Adrenal gland (tissue), 12 donors: ENCODE results near the gene CLEC10A. TPM values are rescaled to one million over a fixed set of nuclear protein-coding genes. Genes with fewer than 3 reads are reported as not detected.

Experiments used
- DNase-seq, 7 donors: peaks; one replicate each; pipeline ENCODE4 v3.0.0-alpha.2; 2019 to 2020
- H3K27ac ChIP-seq, 5 donors: fragments of 200-600 bp; sonication (generic) in 4 of 5; 1 replicate in 3 of 5; 2 replicates in 2 of 5; pipeline versions ENCODE4 v1.5.1 to v1.8.0; 2016 to 2020; ENCODE audit warnings: mild to moderate bottlenecking in 1 of 5
- H3K27me3 ChIP-seq: fragments of 200-600 bp; 2 replicates; pipeline ENCODE4 v1.8.0; 2021
- H3K36me3 ChIP-seq, 2 donors: fragments of 200-600 bp; replicated peaks in 1 of 2; 1 replicate in 1 of 2; 2 replicates in 1 of 2; pipeline versions ENCODE4 v1.5.1 to v1.8.0; 2018 to 2022
- H3K4me1 ChIP-seq, 2 donors: fragments of 200-600 bp; replicated peaks in 1 of 2; 1 replicate in 1 of 2; 2 replicates in 1 of 2; pipeline versions ENCODE4 v1.5.1 to v1.8.0; 2018 to 2021
- H3K4me3 ChIP-seq, 4 donors: fragments of 200-600 bp; sonication (generic) in 3 of 4; one replicate each; pipeline ENCODE4 v1.5.1; 2016 to 2018
- H3K9me3 ChIP-seq, 3 donors: fragments of 200-600 bp; sonication (generic) in 1 of 3; replicated peaks in 1 of 3; 1 replicate in 2 of 3; 2 replicates in 1 of 3; pipeline versions ENCODE4 v1.5.1 to v1.8.0; 2016 to 2021
- POLR2A ChIP-seq, 2 donors: fragments of 450-650 bp; IDR thresholded peaks; one replicate each; pipeline ENCODE4 v1.6.1; 2017; ENCODE audit warnings: antibody characterized with exemption in 2 of 2, mild to moderate bottlenecking in 2 of 2, moderate library complexity in 1 of 2
- whole genome bisulfite sequencing, 4 donors: extraction: QIAGEN DNeasy Blood & Tissue Kit in 2 of 4; methylation state at CpG; one replicate each; pipeline versions ENCODE4 v1.1.5 to v1.1.7; 2013 to 2017; 5-methylcytosine and 5-hydroxymethylcytosine counted together
- intact Hi-C, 2 donors: fragments of 100-400 bp; cut with DNase I; formaldehyde crosslinking; loops; one replicate each; pipeline versions ENCODE4 v1.14.1 to v1.15.0; 2022 to 2023
- polyA plus RNA-seq, 3 donors: library from polyadenylated mRNA; stranded (reverse); fragments of 200-250 nt in 2 of 3; fragments of 350-450 nt in 1 of 3; fragmentation: Illumina TruSeq in 1 of 3; extraction: RNeasy Lipid Tissue Mini Kit (QIAGEN cat#74804) in 1 of 3; gene quantifications; one replicate each; pipeline ENCODE4 v1.2.3, GENCODE V29; 2013 to 2014
- total RNA-seq, 9 donors: library from RNA; depleted of rRNA in 4 of 9; stranded (reverse); fragments of >200 nt in 4 of 9; fragments of 120-200 nt in 1 of 9; fragmentation: NEBNext Ultra II Directional in 1 of 9; extraction: Animal tissue kit (Norgen Biotek cat#: 25700) in 1 of 9; gene quantifications; one replicate each; pipeline versions ENCODE4 v1.1.0 to v1.2.4, GENCODE V29; 2013 to 2023
- TF ChIP-seq, protein P1 (sequence below), 6 experiments: fragments of 450-650 bp in 4 of 6; fragments of 200-600 bp in 2 of 6; sonication (generic) in 1 of 6; IDR thresholded peaks; 1 replicate in 5 of 6; 2 replicates in 1 of 6; pipeline versions ENCODE4 v1.5.1 to v1.8.0; 2016 to 2021; ENCODE audit warnings: antibody characterized with exemption in 6 of 6, mild to moderate bottlenecking in 2 of 6, moderate library complexity in 1 of 6
- donor health status: healthy with polysubstance abuse.
- donor health status: Bipolar disorder and iron deficiency.
- donor health status: DM: yes; HTN: yes; CAD: no.
- donor health status: DM: no; HTN: no; CAD: no.
- donor health status: DM: no; HTN: no; CAD: no.
- donor health status: DM: yes; HTN: yes; CAD: no.

Gene CLEC10A
- total and polyA plus RNA-seq, 12 donors, result 0.83 to 14.1 (median 4.7) TPM

DNA sequence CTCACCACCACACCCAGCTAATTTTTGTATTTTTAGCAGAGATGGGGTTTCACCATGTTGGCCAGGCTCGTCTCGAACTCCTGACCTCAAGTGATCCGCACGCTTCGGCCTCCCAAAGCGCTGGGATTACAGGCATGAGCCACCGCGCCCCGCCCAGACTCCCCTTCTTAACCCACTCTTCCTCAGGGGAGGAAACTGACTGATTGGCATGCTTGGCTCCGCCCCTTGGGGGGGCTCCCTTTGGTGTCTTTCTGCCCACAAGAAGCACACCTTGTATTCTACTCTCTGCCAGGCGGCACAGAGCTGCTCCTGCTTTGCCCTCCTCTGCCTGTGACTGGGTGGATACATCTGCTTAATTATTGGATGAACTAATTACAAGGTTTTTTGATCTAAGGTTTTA, 39.3 kb upstream of the CLEC10A start:
- WGBS, 4 donors, result 63 to 80% (median 78%) methylated on average over 11 of the region's 11 CpGs
- Histone ChIP-seq H3K27me3 (no peaks in the 10 kb centered on the region), H3K4me1 (peaks cover 0 to 9% of the 10 kb centered on the region in 2 donors), H3K9me3 (no peaks in the 10 kb centered on the region), H3K36me3 (no peaks in the 10 kb centered on the region), H3K4me3 (no peak overlapping the region), H3K27ac (no peak overlapping the region)
- TF ChIP-seq, protein P1, sequence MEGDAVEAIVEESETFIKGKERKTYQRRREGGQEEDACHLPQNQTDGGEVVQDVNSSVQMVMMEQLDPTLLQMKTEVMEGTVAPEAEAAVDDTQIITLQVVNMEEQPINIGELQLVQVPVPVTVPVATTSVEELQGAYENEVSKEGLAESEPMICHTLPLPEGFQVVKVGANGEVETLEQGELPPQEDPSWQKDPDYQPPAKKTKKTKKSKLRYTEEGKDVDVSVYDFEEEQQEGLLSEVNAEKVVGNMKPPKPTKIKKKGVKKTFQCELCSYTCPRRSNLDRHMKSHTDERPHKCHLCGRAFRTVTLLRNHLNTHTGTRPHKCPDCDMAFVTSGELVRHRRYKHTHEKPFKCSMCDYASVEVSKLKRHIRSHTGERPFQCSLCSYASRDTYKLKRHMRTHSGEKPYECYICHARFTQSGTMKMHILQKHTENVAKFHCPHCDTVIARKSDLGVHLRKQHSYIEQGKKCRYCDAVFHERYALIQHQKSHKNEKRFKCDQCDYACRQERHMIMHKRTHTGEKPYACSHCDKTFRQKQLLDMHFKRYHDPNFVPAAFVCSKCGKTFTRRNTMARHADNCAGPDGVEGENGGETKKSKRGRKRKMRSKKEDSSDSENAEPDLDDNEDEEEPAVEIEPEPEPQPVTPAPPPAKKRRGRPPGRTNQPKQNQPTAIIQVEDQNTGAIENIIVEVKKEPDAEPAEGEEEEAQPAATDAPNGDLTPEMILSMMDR (IDR thresholded peaks at IDR 0.05), result no peak
- no peak for TF ChIP-seq POLR2A (IDR thresholded peaks at IDR 0.05)
- intact Hi-C loops, result no loop called here
- peak in 1 of 7 donors; percentile 14 for DNase-seq

DNA sequence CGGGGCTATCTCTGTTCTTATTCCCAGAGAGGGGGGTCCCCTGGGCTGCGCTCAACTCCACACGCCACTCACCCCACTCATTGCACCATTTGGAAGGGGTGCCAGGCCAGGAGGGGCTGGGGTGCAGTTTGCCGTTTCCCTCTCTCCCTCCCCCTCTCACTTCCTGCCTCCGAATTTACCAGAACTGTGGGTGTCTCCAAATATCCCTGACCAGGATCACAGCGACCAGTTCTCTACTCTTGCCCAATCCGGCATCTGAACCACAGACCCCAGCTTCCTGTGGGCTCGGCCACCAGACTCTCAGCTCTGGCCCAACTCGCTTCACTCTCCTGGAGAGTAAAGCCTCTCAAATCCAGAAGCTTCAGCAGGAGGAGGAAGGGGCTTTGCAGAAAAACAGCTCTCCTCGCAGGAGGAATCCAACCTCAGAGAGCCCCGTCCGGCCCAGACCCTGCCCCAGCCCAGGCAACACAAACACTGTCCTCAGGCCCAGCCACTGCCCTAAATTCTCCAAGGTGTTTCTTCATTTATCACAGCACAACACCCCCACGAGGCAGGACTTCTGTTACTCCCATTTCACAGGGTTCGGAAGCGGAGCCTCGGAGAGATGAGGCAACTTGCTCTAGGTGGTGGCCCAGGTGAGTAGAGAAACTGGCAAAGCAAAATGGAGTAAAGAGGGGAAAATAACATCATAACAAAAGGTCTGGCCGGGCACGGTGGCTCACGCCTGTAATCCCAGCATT, 35.0 kb upstream of the CLEC10A start:
- peaks cover 0 to 5% of the 10 kb centered on the region in 2 donors for H3K4me1 ChIP-seq
- H3K9me3 ChIP-seq, result no peaks in the 10 kb centered on the region
- H3K27ac ChIP-seq, result peak overlapping the region in 2 of 5 donors; percentile 26 to 75
- TF ChIP-seq POLR2A (IDR thresholded peaks at IDR 0.05), result no peak
- TF ChIP-seq, protein P1 (IDR thresholded peaks at IDR 0.05), result no peak
- H3K4me3 ChIP-seq, result no peak overlapping the region
- no peaks in the 10 kb centered on the region for H3K36me3 ChIP-seq
- peak in 4 of 7 donors; percentile 26 to 43 (median 34) for DNase-seq
- WGBS, 4 donors, result 67 to 75% (median 70%) methylated on average over 18 to 19 of the region's 19 CpGs
- intact Hi-C loops, result no loop called here
- H3K27me3 ChIP-seq, result no peaks in the 10 kb centered on the region

DNA sequence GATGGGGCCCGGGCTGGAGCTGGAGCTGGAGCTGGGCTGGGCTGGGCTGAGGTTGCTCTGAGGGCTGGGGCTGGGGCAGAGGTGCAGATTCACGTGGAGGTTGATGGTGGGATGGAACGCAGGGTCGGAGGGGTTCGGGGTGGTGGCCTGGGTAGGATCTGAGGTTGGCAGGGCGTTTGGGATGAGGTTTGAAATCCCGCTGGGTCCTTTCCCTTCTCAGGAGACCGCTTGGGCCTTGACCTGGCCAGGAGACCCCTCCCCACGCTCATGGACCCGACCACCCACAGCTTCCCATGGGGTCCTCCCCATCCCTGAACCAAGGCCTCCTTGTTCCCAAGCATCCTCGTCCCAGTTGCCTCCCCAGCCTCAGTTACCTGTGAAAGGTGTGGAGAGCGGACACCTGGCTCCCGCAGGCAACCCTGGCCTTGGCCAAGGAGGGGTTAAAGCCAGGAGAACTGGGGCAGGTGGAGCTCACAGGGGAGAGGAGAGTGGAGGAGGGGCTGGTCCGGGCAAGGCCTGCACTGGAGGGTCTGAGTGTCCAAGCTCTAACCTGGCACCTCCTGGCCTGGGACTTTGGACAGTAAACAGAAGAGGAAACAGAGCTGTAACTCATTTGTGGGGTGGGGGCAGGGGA, 34.3 kb upstream of the CLEC10A start, which contains the start of gene ASGR2:
Gene ASGR2 (minus strand): TSS at position 582 of the 634 bp plus-strand sequence. CDS start 582 bp downstream, outside the sequence.
- Histone ChIP-seq H3K4me3 (no peak within 1 kb of the TSS), H3K9me3 (no peaks in the 10 kb centered on the region), H3K4me1 (no peaks in the 10 kb centered on the region), H3K27me3 (no peaks in the 10 kb centered on the region), H3K36me3 (no peaks in the 10 kb centered on the region), H3K27ac (peak within 1 kb of the TSS in 2 of 5 donors; percentile 26 to 75)
- 67 to 83% (median 79%) methylated on average over 11 to 14 of the region's 14 CpGs for WGBS, 4 donors
- TF ChIP-seq, protein P1 (IDR thresholded peaks at IDR 0.05), result no peak
- TF ChIP-seq POLR2A (IDR thresholded peaks at IDR 0.05), result no peak
- intact Hi-C loops, result no loop called here
- peak in 1 of 7 donors; percentile 8 for DNase-seq

DNA sequence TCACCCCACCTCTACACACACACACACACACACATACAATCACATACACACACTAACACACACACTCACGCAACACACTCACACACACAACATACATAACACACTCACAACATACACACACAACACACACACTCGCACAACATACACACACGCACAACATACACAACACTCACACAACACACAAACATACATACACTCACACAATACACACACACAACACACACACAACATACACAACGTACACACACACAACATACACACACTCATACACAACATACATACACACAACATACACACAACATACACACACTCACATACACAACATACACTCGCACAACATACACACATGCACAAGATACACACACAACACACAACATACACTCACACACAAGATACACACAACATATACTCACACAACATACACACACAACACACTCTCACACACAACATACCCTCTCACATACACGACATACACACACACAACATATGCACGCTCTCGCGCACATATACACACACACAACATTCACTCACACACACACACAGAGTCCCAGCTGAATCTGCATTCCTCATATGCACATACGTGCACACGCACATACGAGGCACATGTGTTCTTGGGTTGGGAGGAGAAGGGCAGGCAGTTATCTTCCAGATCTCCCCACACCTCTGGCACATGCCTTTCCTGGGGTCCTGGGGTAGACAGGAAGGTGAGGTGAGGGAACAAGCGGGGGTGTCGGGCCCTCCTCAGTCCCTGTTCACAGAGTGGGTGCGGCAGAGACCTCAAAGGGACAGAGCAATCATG, 33.4 kb upstream of the CLEC10A start:
- DNase-seq, result peak in 1 of 7 donors; percentile 5
- intact Hi-C loops, result no loop called here
- Histone ChIP-seq H3K27ac (no peak overlapping the region), H3K36me3 (no peaks in the 10 kb centered on the region), H3K9me3 (no peaks in the 10 kb centered on the region), H3K4me3 (no peak overlapping the region), H3K4me1 (no peaks in the 10 kb centered on the region), H3K27me3 (no peaks in the 10 kb centered on the region)
- 87 to 91% (median 88%) methylated on average over 14 to 15 of the region's 15 CpGs for WGBS, 4 donors
- TF ChIP-seq POLR2A (IDR thresholded peaks at IDR 0.05), result no peak
- TF ChIP-seq, protein P1 (IDR thresholded peaks at IDR 0.05), result no peak
